ENCODE measurements around the gene PPM1L. TPM values are rescaled to one million over a fixed set of nuclear protein-coding genes. Genes with fewer than 3 reads are reported as not detected.

The PPM1L gene
- total RNA-seq, 1 donor from 2014 or later: 14.2 TPM

DNA sequence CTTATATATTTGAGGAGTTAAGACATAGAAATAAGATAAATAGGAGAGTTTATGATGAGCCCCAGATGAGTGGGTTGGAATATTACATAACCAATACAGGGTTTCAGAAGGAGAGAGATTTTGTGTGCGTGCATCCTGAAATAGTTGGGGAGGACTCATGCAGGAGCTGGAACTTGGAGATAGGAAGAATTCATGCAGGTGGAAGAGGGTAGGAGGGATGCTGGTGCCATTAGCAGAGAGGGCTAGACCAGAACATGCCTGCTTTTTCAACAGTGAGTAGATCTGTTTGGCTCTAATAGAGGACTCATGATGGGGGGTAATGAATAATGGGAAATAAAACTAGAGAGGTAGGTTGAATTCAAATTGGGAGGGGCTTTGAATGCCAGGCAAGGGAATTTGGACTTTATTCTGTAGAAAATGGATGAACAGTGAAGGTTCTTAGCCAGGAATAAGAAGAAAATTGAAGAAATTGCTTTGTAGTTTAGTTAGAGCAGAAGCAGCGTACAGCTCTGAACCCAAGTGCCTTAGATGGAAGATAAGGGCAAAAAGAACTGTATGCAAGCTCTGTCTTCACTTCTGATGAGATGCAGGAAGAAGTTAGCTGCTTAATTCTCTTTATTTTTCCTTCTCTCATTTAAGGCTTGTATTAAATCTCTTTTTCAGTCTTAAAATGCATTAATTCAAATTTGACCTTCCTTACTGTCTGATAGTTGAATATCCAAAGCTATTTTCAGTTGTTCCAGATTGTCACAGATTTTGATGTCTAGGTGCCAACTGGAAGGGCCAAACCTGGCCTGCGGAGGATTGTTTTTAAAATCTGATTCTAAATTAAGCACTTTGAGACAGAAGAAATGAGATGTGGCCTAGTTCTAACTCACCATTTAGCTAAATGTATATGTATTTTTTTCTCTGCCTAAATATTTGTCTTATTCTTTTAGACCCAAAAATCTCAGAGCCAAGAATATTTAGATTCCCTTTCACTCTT, 86.3 kb downstream of the PPM1L start:
- H3K4me3 ChIP-seq: no peak overlapping the region
- H3K9me3 ChIP-seq: no peaks in the 10 kb centered on the region
- H3K27me3 ChIP-seq: no peaks in the 10 kb centered on the region
- no peak overlapping the region for H3K27ac ChIP-seq
- TF ChIP-seq, protein P1, sequence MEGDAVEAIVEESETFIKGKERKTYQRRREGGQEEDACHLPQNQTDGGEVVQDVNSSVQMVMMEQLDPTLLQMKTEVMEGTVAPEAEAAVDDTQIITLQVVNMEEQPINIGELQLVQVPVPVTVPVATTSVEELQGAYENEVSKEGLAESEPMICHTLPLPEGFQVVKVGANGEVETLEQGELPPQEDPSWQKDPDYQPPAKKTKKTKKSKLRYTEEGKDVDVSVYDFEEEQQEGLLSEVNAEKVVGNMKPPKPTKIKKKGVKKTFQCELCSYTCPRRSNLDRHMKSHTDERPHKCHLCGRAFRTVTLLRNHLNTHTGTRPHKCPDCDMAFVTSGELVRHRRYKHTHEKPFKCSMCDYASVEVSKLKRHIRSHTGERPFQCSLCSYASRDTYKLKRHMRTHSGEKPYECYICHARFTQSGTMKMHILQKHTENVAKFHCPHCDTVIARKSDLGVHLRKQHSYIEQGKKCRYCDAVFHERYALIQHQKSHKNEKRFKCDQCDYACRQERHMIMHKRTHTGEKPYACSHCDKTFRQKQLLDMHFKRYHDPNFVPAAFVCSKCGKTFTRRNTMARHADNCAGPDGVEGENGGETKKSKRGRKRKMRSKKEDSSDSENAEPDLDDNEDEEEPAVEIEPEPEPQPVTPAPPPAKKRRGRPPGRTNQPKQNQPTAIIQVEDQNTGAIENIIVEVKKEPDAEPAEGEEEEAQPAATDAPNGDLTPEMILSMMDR (IDR thresholded peaks at IDR 0.05): no peak
- TF ChIP-seq POLR2A (IDR thresholded peaks at IDR 0.05): no peak
- TF ChIP-seq POLR2AphosphoS5 (IDR thresholded peaks at IDR 0.05; ENCODE audit: insufficient read depth in 1 of 2, low read depth in 1 of 2): no peak
- DNase-seq (ENCODE audit: extremely low spot score in 2 of 2): no peak
- intact Hi-C loops (cut with DNase I): no loop called here
- H3K4me1 ChIP-seq: no peaks in the 10 kb centered on the region
- H3K36me3 ChIP-seq: no peaks in the 10 kb centered on the region

DNA sequence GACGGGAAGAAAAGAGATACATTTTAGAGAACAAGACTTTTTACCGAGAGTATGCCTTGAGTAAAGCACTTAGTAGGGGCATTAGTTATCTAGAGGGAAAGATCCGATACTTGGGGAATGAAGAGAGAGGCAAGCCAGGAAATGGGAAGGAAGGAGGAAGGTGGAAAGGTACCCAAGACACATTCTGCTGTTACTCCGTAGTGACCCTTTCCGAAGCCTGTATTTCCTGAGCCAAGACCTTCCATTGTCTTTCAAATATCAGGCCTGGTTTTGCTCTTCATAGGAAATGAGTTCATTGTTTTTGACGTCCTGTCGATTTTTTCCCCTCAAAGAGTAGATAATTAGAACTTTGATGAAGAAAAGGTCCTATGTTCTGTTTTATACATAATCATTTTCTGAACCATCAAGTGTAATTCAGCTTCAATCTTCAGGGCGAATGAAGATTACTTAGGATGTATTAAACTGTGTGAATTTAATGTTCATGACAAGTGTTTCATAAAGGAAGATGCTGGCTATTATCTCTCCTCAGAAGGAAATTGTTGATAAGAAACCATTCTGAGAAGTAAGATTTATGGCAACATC, 95.7 kb downstream of the PPM1L start:
- Histone ChIP-seq H3K36me3 (no peaks in the 10 kb centered on the region), H3K4me1 (no peaks in the 10 kb centered on the region), H3K9me3 (no peaks in the 10 kb centered on the region), H3K27ac (no peak overlapping the region), H3K27me3 (no peaks in the 10 kb centered on the region), H3K4me3 (no peak overlapping the region)
- TF ChIP-seq POLR2AphosphoS5 (IDR thresholded peaks at IDR 0.05; ENCODE audit: insufficient read depth in 1 of 2, low read depth in 1 of 2) (no peak), POLR2A (IDR thresholded peaks at IDR 0.05) (no peak)
- TF ChIP-seq, protein P1 (IDR thresholded peaks at IDR 0.05): no peak
- intact Hi-C loops (cut with DNase I): no loop called here
- DNase-seq (ENCODE audit: extremely low spot score in 2 of 2): no peak

DNA sequence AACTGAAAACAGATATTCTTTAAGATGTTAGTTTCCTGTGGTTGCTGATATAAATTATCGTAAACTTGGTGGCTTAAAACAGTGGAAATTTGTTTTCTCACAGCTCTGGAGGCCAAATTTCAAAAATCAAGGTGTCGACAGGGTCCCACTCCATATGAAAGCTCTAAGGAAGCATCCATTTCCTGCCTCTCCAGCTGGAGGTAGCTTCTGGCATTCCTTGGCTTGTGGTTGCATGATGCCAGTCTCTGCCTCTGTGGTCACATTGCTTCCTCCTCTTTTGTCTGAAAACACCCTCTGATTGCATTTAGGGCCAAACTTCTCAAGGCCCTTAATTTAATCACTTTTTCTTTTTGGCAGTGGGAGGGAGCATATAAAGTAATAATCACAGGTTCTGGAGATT, 96.8 kb downstream of the PPM1L start:
- no peak for DNase-seq (ENCODE audit: extremely low spot score in 2 of 2)
- H3K9me3 ChIP-seq: no peaks in the 10 kb centered on the region
- H3K36me3 ChIP-seq: no peaks in the 10 kb centered on the region
- no peaks in the 10 kb centered on the region for H3K4me1 ChIP-seq
- no peak for TF ChIP-seq POLR2AphosphoS5 (IDR thresholded peaks at IDR 0.05; ENCODE audit: insufficient read depth in 1 of 2, low read depth in 1 of 2)
- no peak for TF ChIP-seq POLR2A (IDR thresholded peaks at IDR 0.05)
- TF ChIP-seq, protein P1 (IDR thresholded peaks at IDR 0.05): no peak
- intact Hi-C loops (cut with DNase I): no loop called here
- H3K27ac ChIP-seq: no peak overlapping the region
- no peaks in the 10 kb centered on the region for H3K27me3 ChIP-seq
- H3K4me3 ChIP-seq: no peak overlapping the region

DNA sequence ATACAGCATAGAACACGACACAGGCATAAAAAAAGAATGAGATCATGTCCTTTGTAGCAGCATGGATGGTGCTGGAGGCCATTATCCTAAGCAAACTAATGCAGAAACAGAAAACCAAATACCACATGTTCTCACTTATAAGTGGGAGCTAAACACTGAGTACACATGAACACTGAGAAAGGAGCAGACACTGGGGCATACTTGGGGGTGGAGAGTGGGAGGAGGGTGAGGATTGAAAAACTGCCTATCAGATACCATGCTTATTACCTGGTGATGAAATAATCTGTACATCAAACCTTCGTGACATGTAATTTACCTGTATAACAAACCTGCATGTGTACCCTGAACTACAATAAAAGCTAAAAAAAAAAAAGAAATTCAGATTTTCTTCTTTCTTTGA, 100.4 kb downstream of the PPM1L start:
- Histone ChIP-seq H3K27ac (no peak overlapping the region), H3K4me3 (no peak overlapping the region), H3K4me1 (no peaks in the 10 kb centered on the region), H3K27me3 (no peaks in the 10 kb centered on the region), H3K36me3 (no peaks in the 10 kb centered on the region), H3K9me3 (no peaks in the 10 kb centered on the region)
- no peak for DNase-seq (ENCODE audit: extremely low spot score in 2 of 2)
- TF ChIP-seq, protein P1 (IDR thresholded peaks at IDR 0.05): no peak
- TF ChIP-seq POLR2AphosphoS5 (IDR thresholded peaks at IDR 0.05; ENCODE audit: insufficient read depth in 1 of 2, low read depth in 1 of 2) (no peak), POLR2A (IDR thresholded peaks at IDR 0.05) (no peak)
- intact Hi-C loops (cut with DNase I): no loop called here

Measured in vagina (tissue), 2 donors.